Measurements from ENCODE around the gene KCND2. TPM values are rescaled to one million over a fixed set of nuclear protein-coding genes. Genes with fewer than 3 reads are reported as not detected.

KCND2 gene
- total and polyA plus RNA-seq, 2 of the 4 experiments (the other 2 are of a cell fraction) = under 0.01 TPM; not detected in 1

DNA sequence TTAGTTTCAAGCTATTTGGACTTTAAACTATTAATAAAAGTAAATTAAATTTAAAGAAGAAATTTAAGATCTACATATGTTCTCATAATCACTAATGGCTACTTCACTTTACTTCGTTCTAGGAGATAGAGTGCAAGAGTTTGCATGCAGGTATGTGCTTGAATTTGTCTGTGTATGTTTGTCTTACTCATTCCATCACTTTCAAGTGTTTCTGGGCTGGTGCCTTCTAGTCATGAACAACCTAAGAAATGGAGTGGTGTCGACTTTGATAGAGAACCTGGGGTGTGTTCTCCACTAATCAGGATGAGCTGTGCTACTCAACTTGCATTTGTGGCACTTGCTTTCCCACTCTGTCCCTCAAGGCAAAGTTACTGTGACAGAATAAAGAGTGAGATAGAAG, 169.9 kb downstream of the KCND2 start:
- Histone ChIP-seq H3K27me3 (ENCODE audit: control insufficient read depth, insufficient read depth, low read length) (no peaks in the 10 kb centered on the region), H3K14ac (replicated peaks; ENCODE audit: low read depth, low read length) (no peak overlapping the region), H3K27ac (ENCODE audit: insufficient read depth, low read length) (no peak overlapping the region), H4K20me1 (ENCODE audit: insufficient read depth, low read length) (no peaks in the 10 kb centered on the region), H4K5ac (ENCODE audit: low read depth, low read length) (no peak overlapping the region), H3K36me3 (ENCODE audit: control insufficient read depth, insufficient read depth, low read length) (no peaks in the 10 kb centered on the region), H2BK15ac (ENCODE audit: low read depth, low read length) (no peak overlapping the region), H2BK5ac (ENCODE audit: low read depth, low read length, poor library complexity, severe bottlenecking) (no peak overlapping the region), H2AK9ac (replicated peaks; ENCODE audit: low read depth, low read length, poor library complexity) (no peak overlapping the region), H3K9ac (ENCODE audit: low read depth, low read length) (no peak overlapping the region), H4K91ac (ENCODE audit: insufficient read depth, low read depth, low read length) (no peak overlapping the region), H3K4me2 (ENCODE audit: low read depth, low read length) (no peak overlapping the region), H3K9me1 (ENCODE audit: insufficient read depth, low read length) (no peaks in the 10 kb centered on the region), H2BK120ac (ENCODE audit: low read depth, low read length) (no peak overlapping the region), H4K8ac (ENCODE audit: low read depth in 2 of 2, low read length in 2 of 2) (no peak overlapping the region), H3K9me3 (ENCODE audit: control insufficient read depth, insufficient read depth, low read length) (no peaks in the 10 kb centered on the region), H3K56ac (ENCODE audit: extremely low read depth, insufficient read depth, low read length) (no peak overlapping the region), H3K79me1 (ENCODE audit: low read depth in 1 of 2, low read length in 2 of 2) (no peaks in the 10 kb centered on the region), H3K4ac (ENCODE audit: low read depth, low read length) (no peak overlapping the region), H2AK5ac (ENCODE audit: low read depth, low read length) (no peak overlapping the region), H2AFZ (replicated peaks; ENCODE audit: low read length, poor library complexity) (no peak overlapping the region), H3K4me3 (ENCODE audit: insufficient read depth, low read depth, low read length) (no peak overlapping the region), H3K4me1 (ENCODE audit: control insufficient read depth, insufficient read depth, low read length) (no peaks in the 10 kb centered on the region), H3K18ac (ENCODE audit: low read depth, low read length) (no peak overlapping the region), H3K23ac (ENCODE audit: low read depth, low read length) (no peak overlapping the region), H2BK20ac (ENCODE audit: low read depth, low read length) (no peak overlapping the region)
- in situ Hi-C loops (cut with MboI; ENCODE audit: low sequenced_read_pairs) (no loop called here), dilution Hi-C loops (cut with HindIII; ENCODE audit: low sequenced_read_pairs, unreplicated experiment) (no loop called here), intact Hi-C loops (cut with micrococcal nuclease) (no loop called here)
- TF ChIP-seq MXI1 (IDR thresholded peaks at IDR 0.05; ENCODE audit: borderline replicate concordance, low read depth, low read length) (no peak), NFE2L2 (IDR thresholded peaks at IDR 0.05; ENCODE audit: low read depth, low read length) (no peak), MAZ (IDR thresholded peaks at IDR 0.05; ENCODE audit: borderline replicate concordance, low read depth, low read length) (no peak), RFX5 (IDR thresholded peaks at IDR 0.05; ENCODE audit: low read depth, low read length) (no peak), RCOR1 (IDR thresholded peaks at IDR 0.05; ENCODE audit: insufficient replicate concordance, low read length) (no peak), CEBPB (IDR thresholded peaks at IDR 0.05; ENCODE audit: low read depth, low read length) (no peak), POLR2A (IDR thresholded peaks at IDR 0.05; ENCODE audit: low read depth, low read length) (no peak), CHD1 (IDR thresholded peaks at IDR 0.05; ENCODE audit: low read depth, low read length) (no peak)
- TF ChIP-seq, protein P1, sequence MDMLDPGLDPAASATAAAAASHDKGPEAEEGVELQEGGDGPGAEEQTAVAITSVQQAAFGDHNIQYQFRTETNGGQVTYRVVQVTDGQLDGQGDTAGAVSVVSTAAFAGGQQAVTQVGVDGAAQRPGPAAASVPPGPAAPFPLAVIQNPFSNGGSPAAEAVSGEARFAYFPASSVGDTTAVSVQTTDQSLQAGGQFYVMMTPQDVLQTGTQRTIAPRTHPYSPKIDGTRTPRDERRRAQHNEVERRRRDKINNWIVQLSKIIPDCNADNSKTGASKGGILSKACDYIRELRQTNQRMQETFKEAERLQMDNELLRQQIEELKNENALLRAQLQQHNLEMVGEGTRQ (IDR thresholded peaks at IDR 0.05; ENCODE audit: low read depth, low read length) = no peak
- TF ChIP-seq, protein P2, sequence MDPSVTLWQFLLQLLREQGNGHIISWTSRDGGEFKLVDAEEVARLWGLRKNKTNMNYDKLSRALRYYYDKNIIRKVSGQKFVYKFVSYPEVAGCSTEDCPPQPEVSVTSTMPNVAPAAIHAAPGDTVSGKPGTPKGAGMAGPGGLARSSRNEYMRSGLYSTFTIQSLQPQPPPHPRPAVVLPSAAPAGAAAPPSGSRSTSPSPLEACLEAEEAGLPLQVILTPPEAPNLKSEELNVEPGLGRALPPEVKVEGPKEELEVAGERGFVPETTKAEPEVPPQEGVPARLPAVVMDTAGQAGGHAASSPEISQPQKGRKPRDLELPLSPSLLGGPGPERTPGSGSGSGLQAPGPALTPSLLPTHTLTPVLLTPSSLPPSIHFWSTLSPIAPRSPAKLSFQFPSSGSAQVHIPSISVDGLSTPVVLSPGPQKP (IDR thresholded peaks at IDR 0.05; ENCODE audit: borderline replicate concordance, low read depth, low read length) = no peak
- BruUV-seq (replicated peaks) = no TSS peak
- WGBS, 2 experiments (ENCODE audit: extremely low coverage in 2 of 2, insufficient read length in 1 of 2) = no CpG with 5 or more reads among the region's 2 CpGs
- CTCF ChIA-PET = no interaction called here
- POLR2A ChIA-PET (ENCODE audit: unreplicated experiment) = no interaction called here
- ATAC-seq (ENCODE audit: low read depth) (no peak), DNase-seq (no peak)
